Measurements from ENCODE around the gene C4orf50. TPM values are rescaled to one million over a fixed set of nuclear protein-coding genes. Genes with fewer than 3 reads are reported as not detected.

Gene C4orf50
- total RNA-seq, 4 donors from 2014 or later, result under 0.01 to 0.19 (median 0.09) TPM; not detected in 1

DNA sequence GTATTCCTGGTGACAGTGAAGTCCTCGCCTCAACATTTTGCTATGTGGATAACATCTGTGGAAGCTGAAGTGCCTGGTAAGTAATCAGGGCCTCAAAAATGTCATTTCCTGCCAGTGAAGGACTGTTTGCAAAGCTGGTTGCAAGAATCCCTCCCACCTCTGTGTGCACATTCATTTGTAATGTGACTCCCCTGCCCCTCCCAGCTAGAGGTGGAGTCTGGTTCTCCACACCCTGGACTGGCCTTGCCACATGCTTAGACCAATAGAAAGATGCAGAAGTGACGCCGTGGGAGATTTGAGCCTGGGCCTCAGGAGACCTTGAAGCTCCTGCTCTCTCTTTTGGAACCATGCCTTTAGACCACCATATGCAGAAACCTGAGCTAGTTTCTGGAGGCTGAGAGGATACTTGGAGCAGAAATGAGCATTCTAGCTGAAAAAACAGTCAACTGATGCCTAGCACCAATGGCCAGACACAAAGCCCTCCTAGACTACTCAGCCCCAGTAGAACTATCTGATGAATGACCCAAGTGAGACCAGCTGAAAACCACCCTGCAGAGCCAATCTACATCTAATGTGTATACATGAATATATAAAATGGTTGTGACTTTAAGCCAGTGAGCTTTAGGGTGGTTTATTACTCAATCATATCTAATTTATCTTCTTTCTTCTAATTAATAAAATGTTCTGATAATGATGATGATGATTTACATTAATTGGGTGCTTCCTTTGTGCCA lies 77.6 kb downstream of the C4orf50 start:
- TF ChIP-seq, protein P1, sequence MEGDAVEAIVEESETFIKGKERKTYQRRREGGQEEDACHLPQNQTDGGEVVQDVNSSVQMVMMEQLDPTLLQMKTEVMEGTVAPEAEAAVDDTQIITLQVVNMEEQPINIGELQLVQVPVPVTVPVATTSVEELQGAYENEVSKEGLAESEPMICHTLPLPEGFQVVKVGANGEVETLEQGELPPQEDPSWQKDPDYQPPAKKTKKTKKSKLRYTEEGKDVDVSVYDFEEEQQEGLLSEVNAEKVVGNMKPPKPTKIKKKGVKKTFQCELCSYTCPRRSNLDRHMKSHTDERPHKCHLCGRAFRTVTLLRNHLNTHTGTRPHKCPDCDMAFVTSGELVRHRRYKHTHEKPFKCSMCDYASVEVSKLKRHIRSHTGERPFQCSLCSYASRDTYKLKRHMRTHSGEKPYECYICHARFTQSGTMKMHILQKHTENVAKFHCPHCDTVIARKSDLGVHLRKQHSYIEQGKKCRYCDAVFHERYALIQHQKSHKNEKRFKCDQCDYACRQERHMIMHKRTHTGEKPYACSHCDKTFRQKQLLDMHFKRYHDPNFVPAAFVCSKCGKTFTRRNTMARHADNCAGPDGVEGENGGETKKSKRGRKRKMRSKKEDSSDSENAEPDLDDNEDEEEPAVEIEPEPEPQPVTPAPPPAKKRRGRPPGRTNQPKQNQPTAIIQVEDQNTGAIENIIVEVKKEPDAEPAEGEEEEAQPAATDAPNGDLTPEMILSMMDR (IDR thresholded peaks at IDR 0.05), result no peak
- ATAC-seq (ENCODE audit: low FRiP score) (no peak), DNase-seq (ENCODE audit: low spot score) (no peak)

DNA sequence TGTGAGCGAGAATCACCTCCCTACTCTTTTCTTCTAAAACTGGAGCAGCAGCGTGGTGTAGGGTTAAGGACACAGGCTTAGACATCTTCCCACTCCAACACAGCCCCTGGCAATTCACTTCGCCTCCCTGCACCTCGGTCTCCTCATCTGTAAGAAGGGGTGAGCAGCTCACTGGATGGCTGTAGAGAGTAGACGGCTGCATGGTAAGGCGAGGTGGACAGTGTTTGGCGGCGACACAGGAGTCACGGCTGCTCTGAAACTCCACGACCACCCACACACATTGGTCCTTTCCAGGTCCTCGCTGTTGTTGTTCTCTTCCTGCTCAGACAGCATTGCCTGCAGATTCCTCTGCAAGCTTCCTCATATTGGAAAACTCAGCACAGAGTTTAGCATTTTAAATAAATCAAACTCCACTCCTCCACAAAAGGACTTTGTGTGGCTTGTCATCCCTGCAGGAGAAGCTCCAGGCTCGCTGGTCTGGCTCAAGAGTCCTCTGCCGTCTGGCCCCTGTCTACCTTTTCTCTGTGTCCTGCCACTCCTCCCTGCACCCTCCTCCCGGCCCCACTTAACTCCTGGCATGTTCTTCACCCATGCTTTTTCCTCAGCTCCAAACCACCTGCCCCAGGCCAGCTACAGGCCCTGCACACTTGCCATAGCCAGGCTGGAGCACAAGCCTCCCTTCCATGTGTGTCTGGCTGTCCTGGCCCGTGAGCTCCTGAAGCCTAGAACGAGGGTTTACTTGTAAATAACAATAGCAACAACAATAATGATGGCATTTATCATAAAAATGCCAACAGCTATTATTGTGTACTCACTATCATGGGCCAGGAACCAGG lies 84.0 kb downstream of the C4orf50 start:
- ATAC-seq (ENCODE audit: low FRiP score) (no peak), DNase-seq (ENCODE audit: low spot score) (no peak)
- TF ChIP-seq, protein P1 (IDR thresholded peaks at IDR 0.05), result no peak

DNA sequence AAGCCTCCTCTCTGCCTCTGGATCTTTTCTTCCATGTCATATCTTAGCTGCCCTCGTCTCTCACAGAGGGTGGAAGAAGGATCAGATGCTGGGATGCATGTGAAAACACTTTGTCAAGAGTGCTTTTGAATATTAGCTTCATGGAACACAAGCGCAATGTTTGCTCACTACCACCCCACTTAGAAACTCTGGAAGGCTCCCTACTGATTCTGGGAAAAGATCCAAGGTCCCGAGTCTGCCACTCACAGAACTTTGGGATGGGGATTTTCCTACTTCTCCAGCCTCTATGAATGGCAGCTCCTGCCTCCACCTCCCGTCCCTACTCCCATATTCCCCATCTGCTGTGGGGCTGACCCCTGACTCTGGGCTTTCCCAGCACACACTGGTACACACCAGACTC lies 85.1 kb downstream of the C4orf50 start:
- TF ChIP-seq, protein P1 (IDR thresholded peaks at IDR 0.05), result no peak
- DNase-seq (ENCODE audit: low spot score), result no peak
- ATAC-seq (ENCODE audit: low FRiP score), result no peak

DNA sequence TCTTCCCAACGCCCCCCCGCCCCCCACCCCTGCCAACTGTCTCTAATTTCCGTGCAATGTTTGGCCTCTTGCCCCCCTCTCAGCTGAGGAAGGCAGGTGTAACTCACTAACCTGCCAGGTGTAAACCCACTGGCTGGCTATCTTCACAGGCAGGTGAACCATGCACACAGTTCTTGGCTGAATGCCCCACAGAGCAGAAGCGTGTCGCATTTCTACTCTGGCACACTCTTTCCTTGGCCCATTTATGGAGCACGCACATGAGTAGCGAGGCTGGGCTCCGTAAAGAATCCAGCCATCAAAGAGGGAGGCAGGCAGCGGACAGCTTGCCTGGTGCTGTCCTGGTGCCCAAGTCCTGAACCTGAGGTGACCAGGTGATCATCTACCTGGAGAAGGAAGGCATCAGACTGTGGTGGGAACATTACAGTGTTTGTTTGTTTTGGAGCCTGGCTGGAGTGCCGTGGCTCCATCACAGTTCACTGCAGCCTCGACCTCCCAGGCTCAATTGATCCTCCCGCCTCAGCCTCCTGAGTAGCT lies 86.1 kb downstream of the C4orf50 start:
- TF ChIP-seq, protein P1 (IDR thresholded peaks at IDR 0.05), result no peak
- DNase-seq (ENCODE audit: low spot score) (no peak), ATAC-seq (ENCODE audit: low FRiP score) (no peak)

DNA sequence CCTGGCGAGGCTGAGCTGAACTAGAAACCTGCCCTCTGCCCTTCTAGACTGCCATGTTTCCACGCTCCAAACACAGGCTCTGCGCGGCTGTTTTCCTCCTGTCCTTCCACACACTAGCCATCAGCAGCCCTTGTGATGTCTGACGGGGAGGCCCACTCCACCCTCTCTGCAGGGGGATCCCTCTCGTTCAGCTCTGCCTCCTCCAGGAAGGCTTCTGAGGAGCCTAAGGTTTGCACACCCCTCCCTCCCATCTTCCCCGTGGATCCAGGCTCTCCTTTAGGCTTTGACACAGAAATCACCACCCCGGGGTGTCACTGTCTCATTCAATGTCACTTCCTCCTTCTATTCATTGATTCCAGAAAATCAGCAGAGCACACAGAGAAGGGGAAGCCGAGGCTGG lies 86.7 kb downstream of the C4orf50 start:
- DNase-seq (ENCODE audit: low spot score) (no peak), ATAC-seq (ENCODE audit: low FRiP score) (no peak)
- TF ChIP-seq, protein P1 (IDR thresholded peaks at IDR 0.05), result no peak

DNA sequence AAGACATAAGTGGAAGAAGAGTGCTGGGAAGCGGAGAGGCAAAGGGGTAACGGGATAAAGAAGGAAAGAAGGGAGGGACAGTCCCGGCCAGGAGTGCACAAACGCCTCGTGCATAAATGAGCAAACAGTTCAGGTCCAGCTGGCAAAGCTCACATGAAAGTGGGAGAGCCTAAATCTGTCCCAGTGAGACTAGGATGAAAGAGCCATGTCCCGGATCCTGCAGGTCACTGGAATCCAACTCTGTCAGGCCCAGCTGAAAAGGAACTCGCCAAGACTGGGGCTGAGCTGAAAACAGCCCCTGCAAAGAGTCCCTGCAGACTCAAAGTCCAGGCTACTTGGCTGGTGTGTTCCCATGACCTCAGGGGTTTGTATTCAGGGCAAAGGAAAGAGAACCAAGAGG lies 87.4 kb downstream of the C4orf50 start:
- no peak for DNase-seq (ENCODE audit: low spot score)
- ATAC-seq (ENCODE audit: low FRiP score), result no peak
- TF ChIP-seq, protein P1 (IDR thresholded peaks at IDR 0.05), result no peak
